NCI-H226 (cell line): ENCODE results near the gene SLC4A8.

Source experiments
- DNase-seq: peaks from one replicate; pipeline ENCODE4 v3.0.0-alpha.2; 2015

The SLC4A8 gene

GRCh38 chr12:51482929-51483697 is 58.5 kb downstream of the SLC4A8 start:
- no peak for DNase-seq

- DNase-seq, result no peak
Measured at GRCh38 chr12:51484119-51484518, 59.5 kb downstream of the SLC4A8 start.

GRCh38 chr12:51488281-51488680 is 63.6 kb downstream of the SLC4A8 start:
- peak; percentile 65 for DNase-seq

GRCh38 chr12:51493281-51493680 is 68.7 kb downstream of the SLC4A8 start:
- no peak for DNase-seq

- DNase-seq, result no peak
Measured at GRCh38 chr12:51496895-51497294, 72.3 kb downstream of the SLC4A8 start.

GRCh38 chr12:51504851-51505250 is 80.2 kb downstream of the SLC4A8 start:
- DNase-seq, result no peak

- no peak for DNase-seq
Measured at GRCh38 chr12:51505360-51506105, 80.9 kb downstream of the SLC4A8 start.

- no peak for DNase-seq
Measured at GRCh38 chr12:51507178-51507577, 82.5 kb downstream of the SLC4A8 start.

GRCh38 chr12:51508285-51508684 is 83.7 kb downstream of the SLC4A8 start:
- DNase-seq, result no peak

- no peak for DNase-seq
Measured at GRCh38 chr12:51511546-51512260, 87.1 kb downstream of the SLC4A8 start.

- no peak for DNase-seq
Measured at GRCh38 chr12:51512438-51512837, 87.8 kb downstream of the SLC4A8 start.

GRCh38 chr12:51515037-51515436 is 90.4 kb downstream of the SLC4A8 start:
- DNase-seq, result peak; percentile 44

- DNase-seq, result no peak
Measured at GRCh38 chr12:51517316-51517715, 92.7 kb downstream of the SLC4A8 start.

- no peak for DNase-seq
Measured at GRCh38 chr12:51517800-51518199, 93.2 kb downstream of the SLC4A8 start.

- no peak for DNase-seq
Measured at GRCh38 chr12:51519755-51520154, 95.1 kb downstream of the SLC4A8 start.

- no peak for DNase-seq
Measured at GRCh38 chr12:51520576-51521325, 96.1 kb downstream of the SLC4A8 start.

GRCh38 chr12:51521554-51522276 is 97.1 kb downstream of the SLC4A8 start:
- DNase-seq, result no peak

- no peak for DNase-seq
Measured at GRCh38 chr12:51522696-51523095, 98.1 kb downstream of the SLC4A8 start.

- DNase-seq, result no peak
Measured at GRCh38 chr12:51524386-51524901, 99.8 kb downstream of the SLC4A8 start.

- no peak for DNase-seq
Measured at GRCh38 chr12:51525518-51525917, 100.9 kb downstream of the SLC4A8 start.

GRCh38 chr12:51527966-51528365 is 103.3 kb downstream of the SLC4A8 start:
- DNase-seq, result no peak
